Stimulated activated CD8-positive, alpha-beta memory T cell treated with anti-CD3 and anti-CD28 coated beads, Interleukin-15, amount 100 ng/mL, for 24 hours (primary cell): ENCODE results near the gene SCNN1A.

Source experiments
- DNase-seq: peaks from one replicate; pipeline ENCODE4 v3.0.0-alpha.2; 2020; ENCODE audit warnings: low read depth

SCNN1A gene

DNA sequence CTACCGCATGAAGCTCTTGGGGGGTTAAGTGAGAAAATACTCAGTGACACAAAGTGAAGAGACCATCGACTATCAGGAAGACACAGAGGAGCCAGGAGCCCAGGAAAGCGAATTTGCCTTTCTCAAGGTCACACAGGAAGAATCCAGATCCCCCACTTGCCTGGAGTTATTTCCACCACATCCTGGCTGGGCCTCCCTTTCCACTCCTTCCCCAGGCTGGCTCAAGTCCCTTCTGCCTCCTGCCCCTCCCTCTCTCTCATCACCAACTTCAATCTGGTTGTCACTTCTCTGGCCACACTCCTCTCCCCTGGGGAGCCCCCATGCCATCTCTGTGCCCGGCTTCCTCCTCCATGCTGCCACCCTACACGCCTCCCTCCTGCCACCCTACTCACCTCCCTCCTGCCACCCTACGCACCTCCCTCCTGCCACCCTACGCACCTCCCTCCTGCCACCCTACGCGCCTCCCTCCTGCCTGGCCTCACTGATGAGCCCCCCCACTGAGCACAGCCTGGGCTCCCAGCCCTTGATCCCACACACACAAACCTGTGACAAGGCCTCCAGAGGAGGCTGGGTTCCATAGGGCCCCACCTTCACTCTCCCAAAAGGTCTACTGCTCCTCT lies 6.3 kb downstream of the SCNN1A start:
- DNase-seq: no peak

DNA sequence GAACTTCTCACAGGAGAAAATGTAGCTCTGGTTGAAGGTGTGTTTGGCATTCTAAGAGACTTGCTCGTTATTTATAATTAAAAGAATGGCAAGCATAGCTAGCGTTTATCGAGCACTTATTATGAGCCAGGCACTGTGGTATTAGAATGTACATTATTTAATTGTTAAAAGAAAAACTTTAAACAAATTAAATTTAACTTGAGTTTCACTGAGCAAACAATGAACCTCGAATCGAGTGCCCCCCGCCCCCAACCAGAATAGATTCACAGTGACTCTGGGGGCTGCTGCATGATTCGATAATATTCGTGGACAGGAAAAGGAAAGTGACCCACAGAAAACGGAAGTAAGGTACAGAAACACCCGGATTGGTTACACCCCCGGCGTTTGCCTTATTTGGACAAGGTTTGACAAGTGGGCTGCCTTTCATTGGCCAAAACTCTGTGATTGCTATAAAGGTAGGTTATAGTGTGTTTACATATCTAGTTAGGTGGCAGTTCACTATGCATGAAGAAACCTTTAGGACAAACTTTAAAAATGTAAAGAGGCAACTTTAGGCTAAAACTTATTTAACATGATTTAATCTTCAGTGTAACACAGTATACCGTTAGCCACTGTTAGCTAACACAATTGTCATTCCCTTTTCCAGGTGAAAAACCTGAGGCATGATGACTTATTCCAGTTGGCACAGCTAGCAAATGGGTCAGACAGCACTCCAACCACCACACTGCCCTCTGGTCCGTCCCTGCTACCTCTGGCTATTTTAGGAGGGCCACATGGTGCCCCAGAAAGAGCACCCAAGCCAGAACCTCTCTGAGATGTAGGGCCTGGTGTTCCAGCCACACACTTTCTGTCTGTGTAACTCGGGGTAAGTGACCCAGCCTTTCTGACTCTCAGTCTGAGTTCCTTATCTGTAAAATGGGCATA lies 7.1 kb downstream of the SCNN1A start:
- DNase-seq: no peak

DNA sequence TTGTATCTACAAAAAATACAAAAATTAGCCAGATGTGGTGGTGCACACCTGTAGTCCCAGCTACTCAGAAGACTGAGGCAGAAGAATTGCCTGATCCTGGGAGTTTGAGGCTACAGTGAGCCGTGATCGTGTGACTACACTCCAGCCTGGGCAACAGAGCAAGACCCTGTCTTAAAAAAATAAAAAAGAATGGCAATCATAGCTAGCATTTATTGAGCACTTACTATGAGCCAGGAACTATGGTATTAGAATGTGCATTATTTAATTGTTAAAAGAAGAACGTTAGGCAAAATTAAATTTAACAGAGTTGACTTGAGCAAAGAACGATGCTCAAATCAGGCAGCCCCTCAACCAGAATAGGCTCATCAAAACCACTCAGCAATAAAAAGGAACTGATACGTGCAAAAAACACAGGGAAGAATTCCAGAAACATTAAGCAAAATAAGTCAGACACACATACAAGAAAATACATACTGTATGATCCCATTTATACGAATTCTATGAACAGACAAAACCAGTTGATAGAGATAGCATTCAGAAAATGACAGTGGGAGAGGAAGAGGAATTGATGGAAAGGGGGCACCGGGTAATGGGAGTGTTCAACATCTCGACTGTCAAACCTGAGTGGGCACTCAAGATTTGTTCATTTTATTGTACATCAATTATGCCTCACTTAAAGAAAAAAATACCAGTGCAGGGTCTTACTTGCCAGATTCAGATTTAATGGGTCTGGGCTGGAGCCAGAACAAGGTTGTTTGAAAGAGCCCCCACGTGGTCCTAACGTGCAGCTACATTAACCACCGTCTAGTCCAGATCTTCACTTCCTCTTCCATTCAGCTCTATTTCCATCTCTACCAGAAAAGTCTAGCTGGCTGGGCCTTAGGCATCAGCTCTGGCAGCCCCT lies 8.0 kb downstream of the SCNN1A start:
- DNase-seq: no peak

DNA sequence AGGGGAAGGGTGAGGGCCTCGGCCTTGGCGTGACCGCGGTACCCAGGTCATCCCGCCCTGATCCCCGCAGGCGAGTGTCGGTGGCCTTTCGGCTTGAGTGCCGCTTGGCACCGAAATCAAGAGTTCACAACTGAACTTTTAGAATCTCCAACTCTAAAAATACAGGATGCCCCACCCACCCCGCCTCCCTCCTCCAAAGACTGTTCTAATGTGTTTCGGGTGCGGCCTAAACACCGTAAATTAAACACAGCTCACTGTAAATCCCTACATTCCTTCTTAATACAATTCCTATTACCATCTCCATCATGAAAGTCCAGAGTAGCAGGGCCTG lies 11.4 kb downstream of the SCNN1A start:
- no peak for DNase-seq

DNA sequence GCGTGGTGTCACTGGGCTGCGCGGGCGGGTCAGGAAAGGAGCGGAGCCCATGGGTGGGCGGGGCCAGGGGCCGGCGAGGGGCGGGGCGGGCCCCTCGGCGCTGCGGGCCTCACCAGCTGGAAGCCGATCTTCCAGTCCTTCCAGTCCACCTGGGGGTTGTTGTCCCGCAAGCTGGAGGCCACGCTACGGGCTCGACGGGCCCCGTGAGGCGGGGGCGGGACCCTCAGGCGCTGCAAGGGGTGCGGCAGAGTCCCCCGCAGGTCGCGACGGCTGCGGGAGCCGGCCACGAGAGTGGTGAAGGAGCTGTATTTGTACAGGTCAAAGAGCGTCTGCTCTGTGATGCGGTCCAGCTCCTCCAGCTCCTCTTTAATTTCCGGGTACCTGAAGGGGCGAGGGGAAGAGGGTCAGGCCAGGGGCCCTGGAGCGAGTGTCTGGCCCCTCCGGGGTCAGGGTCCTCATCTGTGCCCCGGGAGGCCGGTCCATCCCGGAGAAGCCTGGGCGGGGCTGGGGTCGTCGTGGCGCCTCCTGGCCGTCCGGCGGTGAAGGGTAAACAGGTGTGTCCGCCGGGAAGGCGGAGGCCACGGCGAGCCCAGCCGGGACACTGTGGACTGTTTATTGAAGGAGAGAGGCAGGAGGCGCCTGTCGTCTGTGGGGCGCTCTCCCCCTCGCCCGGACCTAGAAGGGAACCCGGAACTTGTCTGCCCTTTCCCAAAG lies 11.9 kb downstream of the SCNN1A start:
- peak; percentile 44 for DNase-seq

DNA sequence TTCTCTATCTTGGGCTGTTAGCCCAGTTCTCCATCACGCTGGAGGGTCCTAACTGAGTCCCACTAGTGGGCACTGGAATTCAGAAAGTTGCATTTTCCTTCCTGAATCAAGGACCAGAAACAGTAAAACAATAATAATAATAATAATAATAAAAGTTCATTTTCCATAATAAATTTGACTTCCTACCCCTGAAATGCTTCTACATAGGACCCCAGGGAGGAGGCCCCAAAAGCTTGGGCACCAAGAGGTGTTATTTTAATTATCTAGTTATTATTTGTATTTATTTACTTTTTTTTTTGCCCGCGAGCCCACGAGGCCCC lies 12.4 kb downstream of the SCNN1A start:
- DNase-seq: no peak

DNA sequence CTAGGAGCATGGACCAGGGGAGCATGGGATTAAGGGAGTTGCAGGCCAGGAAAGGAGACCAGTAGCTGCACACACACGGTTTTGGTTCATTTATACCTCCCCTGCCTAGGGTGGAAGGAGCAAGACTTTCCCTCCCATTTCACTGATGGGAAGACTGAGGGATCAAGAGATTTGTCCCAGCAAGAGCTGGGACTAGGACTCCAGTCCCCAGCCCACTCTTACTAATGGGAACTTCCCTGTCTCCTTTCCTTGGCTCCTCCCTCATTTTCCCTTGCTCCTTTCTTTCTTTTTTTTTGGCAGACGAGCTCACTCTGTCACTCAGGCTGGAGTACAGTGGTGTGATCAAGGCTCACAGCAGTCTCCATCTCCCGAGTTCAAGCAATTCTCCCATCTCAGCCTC lies 13.0 kb downstream of the SCNN1A start:
- DNase-seq: no peak

DNA sequence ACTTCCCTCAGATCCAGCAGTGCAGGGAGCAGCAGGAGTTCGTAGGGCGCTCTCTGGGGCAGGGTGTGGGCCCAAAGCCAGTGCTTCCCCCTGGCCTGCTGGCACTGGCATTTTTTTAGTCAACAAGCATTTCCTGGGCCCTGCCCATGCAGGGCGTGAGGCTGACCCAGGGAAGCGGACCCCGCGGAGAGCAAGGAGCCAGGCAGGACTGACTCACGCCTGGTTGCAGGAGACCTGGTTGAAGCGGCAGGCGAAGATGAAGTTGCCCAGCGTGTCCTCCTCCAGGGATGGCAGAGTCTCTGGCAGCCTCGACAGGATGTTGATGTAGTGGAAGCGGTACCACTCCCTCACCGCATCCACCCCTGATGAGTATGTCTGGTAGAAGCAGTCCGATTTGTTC lies 13.5 kb downstream of the SCNN1A start:
- DNase-seq: no peak

DNA sequence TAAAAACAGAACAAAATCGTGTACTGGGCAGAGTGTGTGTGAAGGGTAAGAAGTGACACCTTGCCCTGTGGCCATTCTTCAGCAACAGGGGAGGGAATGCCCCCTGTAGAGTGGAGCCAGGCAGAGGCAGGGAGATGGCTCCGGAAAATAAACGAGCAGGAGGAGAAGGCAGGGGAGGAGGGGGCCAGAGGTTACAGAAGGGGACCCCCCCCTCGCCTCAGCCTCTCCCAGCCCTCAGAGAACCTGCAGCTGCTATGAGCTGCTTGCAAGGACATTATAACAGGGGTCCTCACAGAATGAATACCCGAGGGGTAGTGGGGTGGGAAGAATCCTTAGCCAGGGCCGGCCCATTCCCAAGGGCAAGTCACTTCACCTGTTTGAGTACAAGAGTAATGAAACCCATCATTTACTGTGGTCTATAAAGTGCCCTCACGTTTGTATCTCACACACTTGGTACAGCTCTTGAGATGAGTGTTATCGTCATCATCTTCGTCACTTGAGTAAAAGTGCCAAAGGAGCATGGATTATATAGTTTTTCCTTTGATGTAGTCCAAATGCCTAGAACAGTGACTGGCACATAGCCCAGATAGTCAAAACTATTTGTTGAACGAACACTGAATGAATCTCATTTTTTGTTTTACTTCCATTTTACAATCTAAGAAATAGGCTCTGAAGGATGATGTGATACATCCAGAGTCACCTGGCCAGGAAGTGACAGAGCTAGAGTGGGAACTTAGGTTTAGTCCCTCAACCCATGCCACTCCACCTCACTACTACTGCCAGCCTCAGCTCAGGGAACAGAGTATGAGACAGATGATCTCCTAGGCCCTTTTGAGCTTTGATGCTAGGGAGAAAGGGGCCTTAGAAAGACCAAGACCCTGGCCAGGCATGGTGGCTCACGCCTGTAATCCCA lies 14.5 kb downstream of the SCNN1A start:
- DNase-seq: no peak

DNA sequence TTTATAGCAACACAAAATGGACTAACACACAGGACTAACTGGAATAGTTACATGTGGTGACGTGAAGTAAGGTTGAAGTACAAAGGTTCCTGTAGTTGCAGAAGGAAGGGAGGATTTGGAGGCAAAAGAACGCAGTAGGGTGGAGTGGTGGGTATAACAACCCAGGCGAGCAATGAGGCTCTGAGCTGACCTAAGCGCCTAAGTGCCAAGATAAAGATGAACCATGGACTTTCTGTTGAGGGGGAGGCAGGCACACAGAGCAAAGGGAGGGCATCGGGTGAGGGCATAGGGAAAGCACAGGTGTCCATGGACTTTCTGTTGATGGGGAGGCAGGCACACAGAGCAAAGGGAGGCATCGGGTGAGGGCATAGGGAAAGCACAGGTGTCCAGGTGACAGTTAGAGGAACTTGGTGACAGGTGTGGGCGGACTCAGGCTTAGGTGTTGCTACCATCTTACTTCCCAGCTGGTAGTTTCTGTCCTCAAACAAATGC lies 15.2 kb downstream of the SCNN1A start:
- DNase-seq: no peak

DNA sequence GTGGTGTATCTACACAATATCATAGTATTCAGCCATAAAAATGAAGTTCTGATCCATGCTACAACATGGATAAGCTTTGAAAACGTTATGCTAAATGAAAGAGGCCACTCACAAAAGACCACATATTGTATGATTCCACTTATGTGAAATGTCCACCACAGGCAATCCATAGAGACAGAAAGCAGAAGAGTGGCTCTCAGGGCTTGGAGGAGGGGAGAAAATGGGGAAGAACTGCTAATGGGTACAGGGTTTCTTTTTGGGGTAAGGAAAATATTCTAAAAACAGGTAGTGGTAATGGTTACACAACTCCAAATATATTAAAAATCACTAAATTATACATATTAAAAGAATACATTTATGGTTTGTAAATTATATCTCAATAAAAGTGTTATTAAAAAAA lies 16.5 kb downstream of the SCNN1A start:
- no peak for DNase-seq

DNA sequence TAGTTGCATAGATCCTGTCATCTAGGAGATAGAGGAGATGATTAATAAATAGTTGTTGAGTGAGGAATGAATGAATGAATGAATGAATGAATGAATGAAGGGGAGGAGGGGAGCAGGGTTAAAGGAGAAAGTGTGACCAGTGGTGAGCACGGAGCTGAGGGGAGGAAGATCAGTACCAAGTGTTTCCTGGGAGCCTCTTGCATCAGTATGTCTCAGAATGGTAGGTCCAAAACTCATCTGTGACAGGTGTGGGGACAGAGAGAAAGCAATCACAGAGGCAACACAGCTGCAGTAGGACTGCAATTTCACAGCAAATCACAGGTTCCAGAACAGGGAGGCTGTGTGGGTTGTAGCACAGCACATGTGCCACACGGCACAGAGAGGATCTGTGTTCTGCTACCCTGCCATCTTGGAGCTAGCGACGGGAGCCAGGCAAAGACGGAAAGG lies 19.0 kb downstream of the SCNN1A start:
- DNase-seq: no peak

DNA sequence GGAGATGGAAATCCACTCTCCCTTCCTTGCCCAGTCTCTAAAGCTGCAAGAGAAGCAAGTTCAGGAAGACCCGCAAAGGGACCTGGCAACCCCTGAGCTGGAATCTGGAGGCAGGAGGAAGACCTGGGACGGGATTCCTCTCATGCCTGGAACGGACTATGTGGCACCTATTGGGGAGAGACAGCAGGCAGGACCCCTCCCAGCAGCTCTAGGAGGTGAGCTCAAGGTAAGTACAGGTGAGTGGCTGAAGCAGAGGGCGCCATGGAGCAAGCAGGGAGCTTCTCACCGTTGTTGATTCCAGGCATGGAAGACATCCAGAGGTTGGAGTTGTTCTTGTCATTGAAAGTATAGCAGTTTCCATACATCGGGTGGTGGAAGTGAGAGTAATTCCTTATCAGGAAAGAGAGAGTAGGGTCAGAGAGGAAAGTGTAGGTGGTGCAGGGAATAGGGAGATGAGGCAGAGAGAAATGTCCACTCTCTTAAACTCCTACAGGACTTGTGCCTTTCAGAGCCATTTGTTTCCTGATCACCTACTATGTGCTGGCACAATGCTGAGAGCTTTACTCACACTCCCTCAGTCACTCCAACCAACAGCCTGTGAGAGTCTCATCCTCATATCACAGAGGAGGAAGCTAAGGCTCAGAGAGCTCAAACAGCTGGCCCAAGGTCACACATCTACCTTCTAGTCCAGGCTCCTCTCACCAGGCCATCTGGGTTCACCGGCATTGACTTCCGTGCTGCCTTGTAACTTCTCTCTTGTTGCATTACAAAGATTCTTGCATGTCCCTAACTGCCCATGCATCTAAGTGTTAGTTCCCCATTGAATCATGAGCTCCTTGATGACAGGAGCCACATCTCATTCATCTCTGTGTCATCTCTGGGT lies 19.6 kb downstream of the SCNN1A start:
- DNase-seq: no peak

DNA sequence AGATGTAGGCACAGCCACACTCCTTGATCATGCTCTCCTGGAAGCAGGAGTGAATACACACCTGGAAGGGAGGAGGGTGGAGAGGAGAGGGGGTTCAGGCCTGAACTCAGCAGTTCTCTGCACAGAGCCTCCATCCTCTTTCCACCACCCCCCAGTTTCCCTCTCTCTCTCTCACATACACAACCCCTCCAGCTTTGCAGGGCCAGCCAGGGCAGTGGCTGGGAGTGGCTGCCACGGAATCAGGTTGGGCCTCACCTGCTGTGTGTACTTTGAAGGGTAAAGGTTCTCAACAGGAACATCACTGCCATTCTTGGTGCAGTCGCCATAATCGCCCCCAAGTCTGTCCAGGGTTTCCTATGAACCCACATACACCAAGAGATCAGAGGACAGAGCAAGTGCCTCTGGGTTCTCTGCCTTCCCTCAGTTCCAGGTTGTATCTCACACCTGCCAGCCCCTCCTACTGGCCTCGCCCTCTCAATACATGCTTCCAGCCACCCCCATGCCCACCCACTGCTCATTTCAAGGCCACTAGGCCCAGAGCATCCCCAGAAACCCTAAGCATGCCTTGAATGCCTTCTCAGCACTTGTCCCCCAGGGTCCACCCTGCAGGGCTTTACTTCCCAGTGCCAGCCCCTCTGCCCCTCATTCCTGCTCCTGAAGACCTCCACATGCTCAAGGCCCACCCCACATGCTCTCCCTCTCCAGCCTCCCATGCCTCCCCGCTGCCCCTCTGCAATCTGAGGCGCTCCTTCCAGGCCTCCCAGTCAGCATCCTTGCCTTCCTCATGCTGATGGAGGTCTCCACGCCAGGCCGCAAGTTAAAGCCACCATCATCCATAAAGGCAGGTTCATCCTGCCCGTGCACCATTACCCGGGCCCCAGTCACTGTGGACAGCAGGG lies 20.6 kb downstream of the SCNN1A start:
- no peak for DNase-seq

DNA sequence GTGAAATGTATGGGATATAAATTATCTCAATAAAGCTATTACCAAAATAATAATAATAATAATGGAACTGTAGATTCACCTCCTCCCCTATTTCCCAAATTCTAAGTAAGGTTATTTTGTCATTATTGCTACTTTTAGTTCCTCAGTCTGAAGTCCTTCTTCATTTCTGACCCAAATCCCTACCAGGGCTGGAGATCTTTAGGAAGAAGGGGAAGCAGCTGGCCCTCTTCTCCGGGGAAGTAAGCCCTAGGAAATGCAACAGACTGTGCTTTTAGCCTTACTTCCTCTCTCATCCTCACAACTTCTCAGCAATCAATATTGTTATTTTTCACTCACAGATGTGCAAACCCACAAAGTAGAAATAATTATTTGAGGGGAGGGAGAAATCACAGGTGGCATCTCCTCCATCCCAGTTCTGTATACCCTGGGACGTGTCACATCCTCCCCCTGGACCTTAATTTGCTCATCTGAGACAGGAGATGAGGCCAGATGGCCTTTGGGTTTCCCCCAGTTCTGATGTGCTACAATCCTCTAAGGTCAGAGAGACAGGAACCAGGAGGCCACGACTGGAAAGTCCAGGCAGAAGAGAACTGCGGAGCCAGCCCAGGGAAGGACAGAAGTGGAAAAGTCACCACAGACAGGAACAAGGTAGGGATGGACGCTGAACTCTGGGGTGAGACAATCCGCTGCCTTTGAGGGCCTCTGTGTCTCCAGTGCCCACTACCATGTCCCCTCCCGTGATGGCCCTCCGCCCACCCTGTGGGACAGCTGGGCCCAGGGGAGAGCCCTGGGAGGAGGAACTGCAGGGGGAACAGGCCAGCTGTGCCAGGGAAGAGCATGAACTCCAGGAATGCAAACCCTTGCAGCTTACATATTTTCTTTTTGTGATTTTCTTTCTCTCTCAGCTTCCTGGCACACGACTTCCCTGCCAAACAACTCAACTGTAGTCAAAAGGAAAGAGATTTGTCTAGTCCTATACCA lies 22.9 kb downstream of the SCNN1A start:
- no peak for DNase-seq

DNA sequence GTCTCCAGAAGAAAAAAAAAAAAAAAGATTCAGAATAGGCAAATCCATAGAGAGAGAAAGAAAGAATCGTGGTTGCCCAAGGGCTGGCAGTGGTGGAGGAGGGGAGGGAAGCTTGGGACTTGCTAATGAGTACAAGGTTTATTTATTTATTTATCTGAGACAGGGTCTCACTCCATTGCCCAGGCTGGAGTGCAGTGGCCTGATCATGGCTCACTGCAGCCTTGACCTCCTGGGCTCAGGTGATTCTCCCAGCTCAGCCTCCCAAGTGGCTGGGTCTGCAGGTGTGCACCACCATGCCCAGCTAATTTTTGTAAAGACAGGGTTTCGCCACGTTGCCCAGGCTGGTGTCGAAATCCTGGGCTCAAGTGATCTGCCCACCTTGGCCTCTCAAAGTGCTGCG lies 23.7 kb downstream of the SCNN1A start:
- DNase-seq: no peak
